SKM-1 treated with dmso at 0.1 percent for 144 hours (cell line): ENCODE measurements around the gene MUC3A.
A peak's percentile ranks its signal among the peaks of the same experiment; 100 is the strongest.
"Not testable (repeated sequence)": the region's sequence is repeated elsewhere in the genome, so short reads cannot be mapped to it uniquely, and the experiment has no call there.

Experiments
- DNase-seq: peaks from one replicate; lab custom pipeline; 2025; ENCODE audit not compliant: unreplicated experiment; lab: John Stamatoyannopoulos, UW

MUC3A gene, protein sequence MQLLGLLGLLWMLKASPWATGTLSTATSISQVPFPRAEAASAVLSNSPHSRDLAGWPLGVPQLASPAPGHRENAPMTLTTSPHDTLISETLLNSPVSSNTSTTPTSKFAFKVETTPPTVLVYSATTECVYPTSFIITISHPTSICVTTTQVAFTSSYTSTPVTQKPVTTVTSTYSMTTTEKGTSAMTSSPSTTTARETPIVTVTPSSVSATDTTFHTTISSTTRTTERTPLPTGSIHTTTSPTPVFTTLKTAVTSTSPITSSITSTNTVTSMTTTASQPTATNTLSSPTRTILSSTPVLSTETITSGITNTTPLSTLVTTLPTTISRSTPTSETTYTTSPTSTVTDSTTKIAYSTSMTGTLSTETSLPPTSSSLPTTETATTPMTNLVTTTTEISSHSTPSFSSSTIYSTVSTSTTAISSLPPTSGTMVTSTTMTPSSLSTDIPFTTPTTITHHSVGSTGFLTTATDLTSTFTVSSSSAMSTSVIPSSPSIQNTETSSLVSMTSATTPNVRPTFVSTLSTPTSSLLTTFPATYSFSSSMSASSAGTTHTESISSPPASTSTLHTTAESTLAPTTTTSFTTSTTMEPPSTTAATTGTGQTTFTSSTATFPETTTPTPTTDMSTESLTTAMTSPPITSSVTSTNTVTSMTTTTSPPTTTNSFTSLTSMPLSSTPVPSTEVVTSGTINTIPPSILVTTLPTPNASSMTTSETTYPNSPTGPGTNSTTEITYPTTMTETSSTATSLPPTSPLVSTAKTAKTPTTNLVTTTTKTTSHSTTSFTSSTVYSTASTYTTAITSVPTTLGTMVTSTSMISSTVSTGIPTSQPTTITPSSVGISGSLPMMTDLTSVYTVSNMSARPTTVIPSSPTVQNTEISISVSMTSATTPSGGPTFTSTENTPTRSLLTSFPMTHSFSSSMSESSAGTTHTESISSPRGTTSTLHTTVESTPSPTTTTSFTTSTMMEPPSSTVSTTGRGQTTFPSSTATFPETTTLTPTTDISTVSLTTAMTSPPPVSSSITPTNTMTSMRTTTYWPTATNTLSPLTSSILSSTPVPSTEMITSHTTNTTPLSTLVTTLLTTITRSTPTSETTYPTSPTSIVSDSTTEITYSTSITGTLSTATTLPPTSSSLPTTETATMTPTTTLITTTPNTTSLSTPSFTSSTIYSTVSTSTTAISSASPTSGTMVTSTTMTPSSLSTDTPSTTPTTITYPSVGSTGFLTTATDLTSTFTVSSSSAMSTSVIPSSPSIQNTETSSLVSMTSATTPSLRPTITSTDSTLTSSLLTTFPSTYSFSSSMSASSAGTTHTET (N-terminal part only)

DNA sequence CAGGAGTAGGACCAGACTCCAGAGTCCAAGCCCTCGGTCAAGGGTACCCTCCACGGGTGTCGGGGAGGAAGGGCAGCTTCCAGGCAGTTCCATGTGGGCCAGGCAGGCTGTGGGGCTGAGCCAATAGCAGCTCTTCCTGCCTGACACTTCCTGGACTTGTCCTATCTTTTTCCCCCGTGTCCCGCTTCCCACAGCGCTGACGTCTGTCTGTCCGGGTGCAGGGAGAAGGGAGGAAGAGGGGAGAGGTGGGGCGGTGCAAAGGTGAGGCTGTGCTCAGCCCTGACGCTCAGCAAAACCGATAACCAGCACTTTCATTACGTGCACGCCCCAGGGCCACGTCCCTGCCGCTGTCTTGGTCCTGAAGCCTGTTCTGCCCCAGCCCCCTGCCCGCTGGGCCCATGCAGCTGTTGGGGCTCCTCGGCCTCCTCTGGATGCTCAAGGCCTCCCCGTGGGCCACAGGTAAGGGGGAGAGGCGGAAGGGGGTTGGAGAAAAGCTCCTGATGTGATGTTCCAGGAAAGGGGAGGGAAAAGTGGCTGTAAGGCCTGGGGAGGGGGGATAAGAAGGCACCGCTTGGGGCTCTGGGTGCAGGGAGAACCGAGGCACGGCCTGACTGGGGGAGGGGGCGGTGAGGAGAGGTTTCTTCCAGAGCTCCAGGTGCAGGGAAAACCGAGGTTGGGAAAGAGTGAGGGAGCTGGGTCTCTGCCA lies at the start of gene MUC3A:
Gene MUC3A, plus strand, starts transcription at position 308 of the 706 bp plus-strand sequence. Its CDS starts 91 bp downstream, at position 399.
- no peak for DNase-seq

DNA sequence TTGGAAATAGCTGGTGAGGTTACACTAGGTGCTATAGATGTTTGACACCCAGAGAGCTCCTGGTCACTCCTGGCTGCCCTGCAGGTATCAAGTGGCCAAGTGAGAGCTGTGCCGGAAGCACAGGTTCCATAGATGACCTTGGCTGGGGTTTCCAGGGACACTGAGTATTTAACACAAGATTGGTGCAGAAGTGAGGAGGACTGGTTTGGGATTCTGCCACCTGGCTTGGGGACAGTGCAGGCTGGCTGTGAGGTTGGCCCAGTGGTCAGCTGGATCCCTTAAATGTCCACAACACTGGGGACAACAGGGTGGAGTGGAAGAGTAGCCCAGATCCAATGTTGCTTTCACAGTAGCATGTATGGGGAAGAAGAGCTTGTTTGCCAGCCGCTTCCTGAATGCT lies 48.4 kb upstream of the MUC3A start:
- no peak for DNase-seq

DNA sequence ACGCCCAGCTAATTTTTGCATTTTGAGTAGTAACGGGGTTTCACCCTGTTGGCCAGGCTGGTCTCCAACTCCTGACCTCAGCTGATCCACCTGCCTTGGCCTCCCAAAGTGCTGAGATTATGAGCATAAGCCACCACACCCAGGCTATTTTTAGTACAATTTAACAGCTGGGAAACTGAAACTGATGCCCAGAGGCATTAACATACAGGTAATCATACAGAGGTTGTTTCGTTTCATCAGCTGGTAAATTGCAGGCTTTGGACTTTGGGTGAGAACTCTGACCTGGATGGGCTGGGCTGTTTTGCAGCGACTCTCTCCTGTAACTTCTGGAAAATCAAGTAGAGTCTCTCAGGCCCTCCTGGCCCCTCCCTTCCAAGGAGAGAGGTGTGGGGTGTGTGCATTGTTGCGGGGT lies 47.4 kb upstream of the MUC3A start:
- no peak for DNase-seq

DNA sequence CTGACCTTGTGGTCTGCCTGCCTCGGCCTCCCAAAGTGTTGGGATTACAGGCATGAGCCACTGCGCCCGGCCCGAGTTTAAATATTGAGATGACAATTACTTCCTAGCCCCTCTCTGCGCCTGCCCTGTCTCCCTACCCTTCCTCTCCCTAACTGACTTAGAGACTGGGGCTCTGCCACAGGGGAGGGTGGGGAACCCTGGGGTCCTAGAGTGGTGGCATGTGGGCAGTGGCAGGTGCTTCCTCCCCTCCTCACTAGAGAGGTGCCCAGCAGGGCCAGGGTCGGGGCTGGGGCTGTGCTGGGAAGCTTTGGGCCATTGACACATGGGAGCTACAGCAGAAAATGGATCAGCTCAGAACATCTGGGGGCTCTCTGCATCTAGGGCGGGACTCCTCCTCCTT lies 46.7 kb upstream of the MUC3A start:
- no peak for DNase-seq

DNA sequence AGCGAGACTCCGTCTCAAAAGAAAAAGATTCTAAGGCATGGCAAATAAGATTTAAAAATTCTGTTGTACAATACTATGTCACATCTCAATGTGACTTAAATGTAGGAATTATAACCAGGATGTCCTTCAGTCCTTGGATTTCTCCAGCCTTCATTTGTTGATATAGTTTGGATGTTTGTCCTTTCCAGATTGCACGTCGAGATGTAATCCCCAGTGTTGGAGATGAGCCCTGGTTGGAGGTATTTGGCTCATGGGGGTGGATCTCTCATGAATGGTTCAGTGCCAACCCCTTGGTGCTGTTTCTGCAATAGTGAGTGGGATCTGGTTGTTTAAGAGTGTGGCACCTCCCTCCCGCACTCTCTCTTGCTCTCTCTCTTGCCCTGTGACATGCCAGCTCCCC lies 40.8 kb upstream of the MUC3A start:
- DNase-seq, result no peak

DNA sequence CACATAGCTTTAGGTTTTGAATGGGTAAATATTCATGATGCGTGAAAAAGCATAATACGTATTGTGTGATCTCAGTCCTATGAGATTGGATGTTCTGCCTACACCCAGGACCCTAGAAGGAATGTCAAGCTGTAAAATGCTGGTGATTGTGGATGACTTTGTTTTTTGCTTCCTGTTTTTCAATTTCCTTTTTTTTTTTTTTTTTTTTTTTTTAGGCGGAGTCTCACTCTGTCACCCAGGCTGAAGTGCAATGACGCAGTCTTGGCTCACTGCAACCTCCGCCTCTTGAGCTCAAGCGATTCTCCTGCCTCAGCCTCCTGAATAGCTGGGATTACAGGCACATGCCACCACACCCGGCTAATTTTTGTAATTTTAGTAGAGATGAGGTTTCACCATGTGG lies 38.9 kb upstream of the MUC3A start:
- peak; percentile 35 for DNase-seq

DNA sequence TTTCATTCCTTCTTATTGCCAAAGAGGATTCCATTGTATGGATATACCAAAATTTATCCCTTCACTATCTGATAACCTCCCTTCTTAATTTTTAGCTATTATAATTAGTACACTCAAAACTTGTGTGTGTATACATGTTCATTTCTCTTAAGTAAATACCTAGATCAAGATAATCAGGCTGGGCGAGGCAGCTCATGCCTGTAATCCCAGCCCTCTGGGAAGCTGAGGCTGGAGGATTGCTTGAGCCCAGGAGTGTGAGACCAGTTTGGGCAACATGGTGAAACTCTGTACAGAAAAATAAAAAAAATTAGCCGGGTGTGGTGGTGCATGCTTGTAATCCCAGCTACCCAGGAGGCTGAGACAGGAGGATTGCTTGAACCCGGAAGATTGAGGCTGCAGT lies 37.9 kb upstream of the MUC3A start:
- no peak for DNase-seq

DNA sequence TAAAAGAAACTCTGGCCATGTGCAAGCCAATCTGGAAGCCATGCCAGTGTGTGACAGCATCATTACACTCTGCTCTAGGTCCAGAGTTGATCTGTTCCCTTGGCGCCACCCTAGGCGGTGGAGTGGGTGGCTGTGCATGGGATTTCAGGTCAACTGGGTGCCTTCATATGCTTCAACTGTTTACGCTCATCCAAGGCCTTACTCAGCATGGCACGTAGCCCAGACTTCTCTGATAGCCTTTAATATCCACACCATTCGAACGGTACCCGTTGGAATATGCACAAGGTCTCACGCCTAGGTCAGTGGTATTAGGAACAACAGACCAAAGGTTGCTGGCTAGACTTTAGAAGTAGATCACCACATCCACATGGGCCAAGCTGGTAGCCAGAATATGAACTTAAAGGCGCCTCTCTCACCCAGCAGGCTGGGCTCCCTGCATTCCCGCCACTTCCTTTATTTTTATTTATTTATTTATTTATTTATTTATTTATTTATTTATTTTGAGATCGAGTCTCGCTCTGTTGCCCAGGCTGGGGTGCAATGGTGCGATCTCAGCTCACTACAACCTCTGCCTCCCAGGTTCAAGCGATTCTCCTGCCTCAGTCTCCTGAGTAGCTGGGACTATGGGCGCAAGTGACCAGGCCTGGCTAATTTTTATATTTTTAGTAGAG lies 35.0 kb upstream of the MUC3A start:
- no peak for DNase-seq

DNA sequence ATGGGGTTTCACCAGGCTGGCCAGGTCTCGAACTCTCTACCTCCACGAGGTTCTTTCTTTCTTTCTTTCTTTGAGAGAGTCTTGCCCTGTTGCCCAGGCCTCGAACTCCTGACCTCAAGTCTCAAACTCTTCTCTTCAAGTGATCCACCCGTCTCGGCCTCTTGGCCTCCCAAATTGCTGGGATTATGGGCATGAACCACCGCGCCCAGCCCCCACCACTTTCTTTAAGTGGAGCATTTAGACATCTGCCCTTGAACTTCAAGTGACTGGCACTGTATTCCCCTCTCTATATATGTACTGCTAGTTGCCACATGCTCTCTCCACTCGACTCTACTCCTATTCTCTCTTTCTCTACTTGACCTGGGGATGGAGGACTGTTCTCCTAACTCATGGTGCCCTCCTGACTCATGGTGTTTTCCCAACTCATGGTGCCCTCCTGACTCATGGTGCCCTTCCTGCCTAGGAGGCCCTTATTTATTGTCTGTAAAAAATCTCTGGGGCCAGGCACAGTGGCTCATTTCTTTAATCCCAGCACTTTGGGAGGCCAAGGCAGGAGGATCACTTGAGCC lies 34.4 kb upstream of the MUC3A start:
- no peak for DNase-seq

DNA sequence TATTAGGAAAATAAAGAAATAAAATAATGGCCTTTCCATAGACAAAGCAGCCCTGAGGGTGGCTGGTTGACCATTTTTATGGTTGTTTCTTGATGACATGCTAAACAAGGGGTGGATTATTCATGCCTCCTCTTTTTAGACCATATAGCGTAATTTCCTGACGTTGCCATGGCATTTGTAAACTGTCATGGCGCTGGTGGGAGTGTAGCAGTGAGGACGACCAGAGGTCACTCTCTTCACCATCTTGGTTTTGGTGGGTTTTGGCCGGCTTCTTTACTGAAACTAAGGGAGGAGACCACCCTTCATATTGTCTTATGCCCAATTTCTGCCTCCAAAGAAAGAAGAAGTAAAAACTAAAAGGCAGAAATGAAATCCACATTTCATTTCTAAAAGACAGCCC lies 30.0 kb upstream of the MUC3A start:
- not testable (repeated sequence) for DNase-seq

DNA sequence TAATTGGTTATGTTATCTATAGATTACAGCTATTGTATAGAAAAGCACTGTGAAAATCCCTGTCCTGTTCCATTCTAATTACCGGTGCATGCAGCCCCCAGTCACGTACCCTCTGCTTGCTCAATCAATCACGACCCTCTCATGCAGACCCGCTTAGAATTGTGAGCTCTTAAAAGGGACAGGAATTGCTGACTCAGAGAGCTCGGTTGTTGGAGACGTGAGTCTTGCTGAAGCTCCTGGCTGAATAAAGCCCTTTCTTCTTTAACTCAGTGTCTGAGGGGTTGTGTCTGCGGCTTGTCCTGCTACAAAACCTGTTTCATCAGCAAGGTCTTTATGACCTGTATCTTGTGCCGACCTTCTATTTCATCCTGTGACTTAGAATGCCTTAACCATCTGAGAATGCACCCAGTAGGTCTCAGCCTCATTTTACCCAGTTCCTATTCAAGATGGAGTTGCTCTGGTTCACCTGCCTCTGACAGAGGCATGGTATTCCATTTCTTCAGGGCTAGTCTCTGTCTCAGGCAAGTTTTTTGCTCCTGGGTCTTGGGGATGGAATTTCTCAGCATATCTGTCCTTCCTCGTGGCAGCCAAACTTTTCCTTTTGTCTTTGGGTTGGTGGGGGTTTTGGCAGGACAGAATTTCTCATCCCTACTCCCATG lies 29.4 kb upstream of the MUC3A start:
- not testable (repeated sequence) for DNase-seq

DNA sequence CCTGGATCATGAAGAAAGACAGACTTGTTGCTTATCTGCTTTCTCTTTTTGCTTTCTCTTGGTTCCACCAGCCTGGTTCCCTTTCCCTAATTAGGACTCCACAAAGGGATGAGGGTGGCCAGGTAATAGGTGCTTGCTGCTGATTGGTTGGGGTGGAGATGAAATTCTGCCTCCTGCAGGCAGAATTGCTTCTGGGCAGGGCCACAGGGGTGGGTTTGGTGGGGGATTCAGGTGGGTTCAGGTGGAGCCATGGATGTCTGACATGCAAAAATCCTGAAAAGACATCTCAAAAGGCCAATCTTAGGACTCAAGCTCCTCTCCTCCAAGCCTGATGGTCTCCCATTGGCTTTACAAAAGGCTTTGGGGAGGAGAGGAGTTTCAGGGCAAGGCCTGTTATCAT lies 28.3 kb upstream of the MUC3A start:
- DNase-seq, result no peak

DNA sequence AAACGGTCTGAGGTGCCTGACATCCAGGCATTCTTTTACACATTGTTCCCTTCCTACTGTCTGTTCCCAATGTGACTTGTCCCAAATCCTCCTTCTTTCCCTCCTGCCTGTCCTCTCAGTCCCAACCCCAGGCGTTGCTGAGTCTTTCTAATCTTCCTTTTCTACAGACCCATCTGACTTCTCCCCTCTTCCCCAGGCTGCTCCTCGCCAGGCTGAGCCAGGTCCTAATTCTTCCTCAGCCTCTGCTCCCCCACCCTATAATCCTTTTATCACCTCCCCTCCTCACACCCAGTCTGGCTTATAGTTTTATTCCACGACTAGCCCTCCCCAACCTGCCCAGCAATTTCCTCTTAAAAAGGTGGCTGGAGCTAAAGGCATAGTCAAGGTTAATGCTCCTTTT lies 25.7 kb upstream of the MUC3A start:
- DNase-seq, result not testable (repeated sequence)

DNA sequence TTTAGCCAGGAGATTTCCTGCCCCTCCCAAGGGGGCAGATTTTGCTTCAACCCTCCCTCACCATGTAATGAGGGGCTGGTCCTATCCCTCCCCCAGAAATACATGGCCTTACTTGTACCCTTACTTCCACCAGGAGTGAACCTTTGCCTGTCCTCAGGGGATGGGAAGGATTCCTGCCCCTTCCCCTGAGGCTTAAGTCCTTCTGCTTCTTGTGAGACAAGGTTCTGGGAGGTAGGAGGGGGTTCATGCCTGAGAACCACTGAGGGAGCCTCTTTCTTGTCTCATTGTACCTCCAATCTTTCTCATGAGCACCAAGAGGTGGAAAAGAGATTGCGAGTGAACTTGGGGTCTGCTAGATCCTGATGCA lies 19.5 kb upstream of the MUC3A start:
- no peak for DNase-seq

DNA sequence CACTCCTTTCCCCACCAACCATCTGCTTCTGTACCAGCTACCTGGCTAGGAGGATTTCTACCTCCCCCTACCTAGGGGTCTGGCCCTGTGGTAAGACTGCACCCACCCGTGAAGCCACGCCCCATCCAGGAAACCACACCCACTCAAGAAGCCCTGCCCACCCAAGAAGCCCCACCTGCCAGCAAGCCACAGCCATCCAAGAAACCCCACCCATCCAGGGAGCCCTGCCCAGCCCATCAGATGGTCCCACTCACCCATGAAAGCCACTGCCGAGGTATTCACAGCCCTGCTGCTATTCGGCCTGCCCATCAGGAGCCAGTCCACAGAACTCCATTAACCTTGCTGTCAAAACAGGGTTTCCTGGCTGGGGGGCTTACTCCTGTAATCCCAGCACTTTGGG lies 15.6 kb upstream of the MUC3A start:
- DNase-seq, result no peak

DNA sequence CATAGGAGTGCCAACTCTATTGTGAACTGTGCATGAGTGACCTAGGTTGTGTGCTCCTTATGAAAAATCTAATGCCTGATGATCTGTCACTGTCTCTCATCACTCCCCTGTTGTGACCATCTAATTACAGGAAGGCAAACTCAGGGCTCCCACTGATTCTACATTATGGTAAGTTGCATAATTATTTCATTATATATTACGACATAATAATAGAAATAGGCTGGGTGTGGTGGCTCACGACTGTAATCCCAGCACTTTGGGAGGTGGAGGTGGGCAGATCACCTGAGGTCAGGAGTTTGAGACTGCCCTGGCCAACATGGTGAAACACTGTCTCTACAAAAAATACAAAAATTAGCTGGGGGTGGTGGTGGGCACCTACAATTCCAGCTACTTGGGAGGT lies 14.0 kb upstream of the MUC3A start:
- not testable (repeated sequence) for DNase-seq

DNA sequence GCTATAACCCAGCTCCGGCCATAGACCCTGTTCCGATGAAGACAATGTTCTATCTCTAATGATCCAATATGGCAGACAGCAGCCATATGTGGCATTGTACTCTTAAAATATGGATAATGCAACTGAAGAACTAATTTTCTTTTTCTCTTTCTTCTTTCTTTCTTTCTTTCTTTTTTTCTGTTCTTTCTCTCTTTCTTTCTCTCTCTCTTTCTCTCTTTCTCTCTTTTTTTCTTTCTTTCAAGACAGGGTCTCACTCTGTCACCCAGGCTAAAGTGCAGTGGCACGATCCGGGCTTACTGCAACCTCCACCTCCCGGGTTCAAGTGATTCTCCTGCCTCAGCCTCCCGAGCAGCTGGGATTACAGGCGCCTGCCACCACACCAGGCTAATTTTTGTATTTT lies 13.2 kb upstream of the MUC3A start:
- not testable (repeated sequence) for DNase-seq

DNA sequence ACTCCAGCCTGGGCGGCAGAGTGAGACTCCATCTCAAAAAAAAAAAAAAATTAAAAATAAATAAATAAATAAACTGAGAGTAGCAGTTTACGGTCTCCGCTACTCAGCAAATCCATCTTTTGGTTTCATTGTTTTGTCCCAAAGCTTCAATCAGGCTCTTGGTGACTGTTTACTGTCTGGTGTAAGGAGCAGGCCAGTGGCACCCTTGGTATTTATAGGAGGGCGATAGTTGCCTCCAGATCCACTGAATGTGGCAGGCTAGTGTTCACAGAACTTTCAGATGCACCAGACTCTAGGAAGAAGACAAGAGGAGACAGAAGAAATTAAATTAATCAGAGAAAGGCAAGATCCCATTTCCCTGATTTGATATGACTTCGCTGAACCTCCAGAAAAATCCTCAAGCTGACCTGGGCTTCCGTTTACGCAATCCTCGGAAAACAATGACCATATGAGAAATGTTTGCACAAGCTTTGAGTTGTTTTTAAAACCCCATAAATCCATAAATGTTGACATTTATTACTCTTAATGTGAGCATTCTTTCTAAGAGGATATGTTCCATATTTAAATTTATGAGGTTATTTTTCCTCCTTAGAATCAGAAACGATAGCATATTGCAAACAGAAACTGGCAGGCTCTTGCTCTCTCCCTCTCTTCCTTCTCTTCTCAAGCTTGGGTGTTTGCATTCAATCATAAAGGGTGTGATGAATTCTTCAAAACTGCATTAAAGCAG lies 7.1 kb upstream of the MUC3A start:
- DNase-seq, result no peak

DNA sequence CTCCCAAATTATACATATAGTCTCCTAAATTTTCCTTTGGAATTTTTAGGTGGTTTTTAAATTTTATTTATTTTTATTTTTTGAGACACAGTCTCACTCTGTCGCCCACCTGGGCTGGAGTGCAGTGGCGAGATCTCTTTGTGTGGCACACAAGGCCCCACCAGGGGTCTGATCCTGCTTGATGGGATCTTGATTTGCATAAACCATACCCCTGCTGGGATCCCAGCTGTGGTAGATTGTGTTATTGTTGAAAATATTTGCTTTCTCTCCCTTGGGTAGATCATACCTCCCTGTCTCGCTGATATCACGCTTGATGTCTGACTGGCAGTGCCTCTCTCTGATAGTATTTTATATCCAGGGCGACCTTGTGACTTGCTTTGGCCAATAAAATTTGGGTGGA lies 5.6 kb upstream of the MUC3A start:
- no peak for DNase-seq
